ENCODE measurements around the gene CRMP1. TPM values are rescaled to one million over a fixed set of nuclear protein-coding genes. Genes with fewer than 3 reads are reported as not detected.

CRMP1 gene
- total and polyA plus RNA-seq, 2 of the 8 experiments (the other 6 are each of a cell fraction or from before 2014, with no cell fraction given) = 120 to 131 TPM

MicroRNAs encoded within 50 kb of the gene (microRNA counts, 767-probe panel; counts per million panel counts)
- microRNA hsa-miR-378d = 879 counts per million, percentile 95 among the panel's probes with 10 or more counts

Small RNA genes within 50 kb of the gene (microRNA-seq; reads per million reads assigned to microRNA genes)
- 0 reads per million in 2 experiments for gene MIR378D1 (ENCODE audit: borderline microRNAs expressed in 2 of 2, borderline number of aligned reads in 2 of 2, borderline replicate concordance in 1 of 2)

Small RNA genes within 50 kb of the gene (small RNA-seq; reads per million reads assigned to genes)
- gene MIR378D1 (ENCODE audit: insufficient read depth) = not detected

Other genes with a start within 250 kb of the CRMP1 start
- 5.9 and 6.4 TPM in 2 replicates for gene EVC2, start 184.5 kb downstream of the CRMP1 start, total RNA-seq (2021; fragmentation: NEBNext Ultra II Directional; extraction: Animal tissue kit (Norgen Biotek cat#: 25700))
- gene EVC2, start 184.5 kb downstream of the CRMP1 start, polyA plus RNA-seq (2011; rRNA removed) = 0.73 and 1.4 TPM in 2 replicates
- 9.8 and 11.3 TPM in 2 replicates for gene EVC, start 181.9 kb downstream of the CRMP1 start, total RNA-seq (2021; fragmentation: NEBNext Ultra II Directional; extraction: Animal tissue kit (Norgen Biotek cat#: 25700))
- 2.6 and 5.1 TPM in 2 replicates for gene EVC, start 181.9 kb downstream of the CRMP1 start, polyA plus RNA-seq (2011; rRNA removed)
- 0.22 and 0.23 TPM in 2 replicates for gene C4orf50, start 125.3 kb upstream of the CRMP1 start, total RNA-seq (2021; fragmentation: NEBNext Ultra II Directional; extraction: Animal tissue kit (Norgen Biotek cat#: 25700))
- 0.08 and 0.16 TPM in 2 replicates for gene C4orf50, start 125.3 kb upstream of the CRMP1 start, polyA plus RNA-seq (2011; rRNA removed)

Measured in H1 (cell line).